Activated CD8-positive, alpha-beta T cell treated with anti-CD3 and anti-CD28 coated beads for 36 hours (primary cell): ENCODE results near the gene PGLYRP1. TPM values are rescaled to one million over a fixed set of nuclear protein-coding genes. Genes with fewer than 3 reads are reported as not detected.

Source experiments
- ATAC-seq: fragments of 200-7000 bp; cut with Tn5 transposase; one replicate; pipeline ENCODE4 v1.10.0; 2021; ENCODE audit warnings: mild to moderate bottlenecking, moderate library complexity
- CTCF ChIA-PET: fragments of 350-600 bp; sonication (Branson Sonifier 250); formaldehyde crosslinking; loops from one replicate; lab custom pipeline; 2021; ENCODE audit warnings: antibody characterized with exemption; lab: Charles Lee
- POLR2A ChIA-PET: fragments of 350-600 bp; sonication (Branson Sonifier 250); formaldehyde crosslinking; loops from one replicate; lab custom pipeline; 2021; ENCODE audit warnings: antibody characterized with exemption; lab: Charles Lee
- DNase-seq: peaks from one replicate; pipeline ENCODE4 v3.0.0-alpha.2; 2020
- H3K27ac Mint-ChIP-seq: one replicate; pipeline ENCODE4 v1.8.0; 2021; ENCODE audit warnings: mild to moderate bottlenecking, mixed read lengths
- H3K27me3 Mint-ChIP-seq: one replicate; pipeline ENCODE4 v1.8.0; 2021; ENCODE audit warnings: mixed read lengths
- H3K36me3 Mint-ChIP-seq: one replicate; pipeline ENCODE4 v1.8.0; 2021; ENCODE audit warnings: low read depth, mixed read lengths
- H3K4me1 Mint-ChIP-seq: one replicate; pipeline ENCODE4 v1.8.0; 2021; ENCODE audit warnings: low read depth, mixed read lengths
- H3K4me3 Mint-ChIP-seq: one replicate; pipeline ENCODE4 v1.8.0; 2021; ENCODE audit warnings: mild to moderate bottlenecking, moderate library complexity, mixed read lengths
- H3K9me3 Mint-ChIP-seq: one replicate; pipeline ENCODE4 v1.8.0; 2021; ENCODE audit warnings: mixed read lengths
- intact Hi-C: fragments of 100-400 bp; cut with micrococcal nuclease; formaldehyde crosslinking; loops from one replicate; pipeline ENCODE4 v1.10.0; 2022
- total RNA-seq, 2 experiments: library from RNA; stranded (reverse); gene quantifications; one replicate each; pipeline ENCODE4 v1.2.3, GENCODE V29; 2021
- TF ChIP-seq, protein P1 (sequence below): fragments of 200-600 bp; IDR thresholded peaks from one replicate; pipeline ENCODE4 v1.8.0; 2022; ENCODE audit warnings: antibody characterized with exemption, mild to moderate bottlenecking

Gene PGLYRP1
- total RNA-seq, 2 experiments from 2014 or later: not detected

GRCh38 chr19:46066471-46066870 is 43.6 kb upstream of the PGLYRP1 start:
- no peak for DNase-seq
- H3K27me3 Mint-ChIP-seq: peaks cover 48% of the 10 kb centered on the region
- CTCF ChIA-PET: no interaction called here
- no peak overlapping the region for H3K27ac Mint-ChIP-seq
- no peak for ATAC-seq
- POLR2A ChIA-PET: no interaction called here
- H3K9me3 Mint-ChIP-seq: no peaks in the 10 kb centered on the region
- TF ChIP-seq, protein P1, sequence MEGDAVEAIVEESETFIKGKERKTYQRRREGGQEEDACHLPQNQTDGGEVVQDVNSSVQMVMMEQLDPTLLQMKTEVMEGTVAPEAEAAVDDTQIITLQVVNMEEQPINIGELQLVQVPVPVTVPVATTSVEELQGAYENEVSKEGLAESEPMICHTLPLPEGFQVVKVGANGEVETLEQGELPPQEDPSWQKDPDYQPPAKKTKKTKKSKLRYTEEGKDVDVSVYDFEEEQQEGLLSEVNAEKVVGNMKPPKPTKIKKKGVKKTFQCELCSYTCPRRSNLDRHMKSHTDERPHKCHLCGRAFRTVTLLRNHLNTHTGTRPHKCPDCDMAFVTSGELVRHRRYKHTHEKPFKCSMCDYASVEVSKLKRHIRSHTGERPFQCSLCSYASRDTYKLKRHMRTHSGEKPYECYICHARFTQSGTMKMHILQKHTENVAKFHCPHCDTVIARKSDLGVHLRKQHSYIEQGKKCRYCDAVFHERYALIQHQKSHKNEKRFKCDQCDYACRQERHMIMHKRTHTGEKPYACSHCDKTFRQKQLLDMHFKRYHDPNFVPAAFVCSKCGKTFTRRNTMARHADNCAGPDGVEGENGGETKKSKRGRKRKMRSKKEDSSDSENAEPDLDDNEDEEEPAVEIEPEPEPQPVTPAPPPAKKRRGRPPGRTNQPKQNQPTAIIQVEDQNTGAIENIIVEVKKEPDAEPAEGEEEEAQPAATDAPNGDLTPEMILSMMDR: no peak
- H3K4me3 Mint-ChIP-seq: no peak overlapping the region
- H3K4me1 Mint-ChIP-seq: peaks cover 3% of the 10 kb centered on the region
- H3K36me3 Mint-ChIP-seq: no peaks in the 10 kb centered on the region
- intact Hi-C loops: no loop called here

DNA sequence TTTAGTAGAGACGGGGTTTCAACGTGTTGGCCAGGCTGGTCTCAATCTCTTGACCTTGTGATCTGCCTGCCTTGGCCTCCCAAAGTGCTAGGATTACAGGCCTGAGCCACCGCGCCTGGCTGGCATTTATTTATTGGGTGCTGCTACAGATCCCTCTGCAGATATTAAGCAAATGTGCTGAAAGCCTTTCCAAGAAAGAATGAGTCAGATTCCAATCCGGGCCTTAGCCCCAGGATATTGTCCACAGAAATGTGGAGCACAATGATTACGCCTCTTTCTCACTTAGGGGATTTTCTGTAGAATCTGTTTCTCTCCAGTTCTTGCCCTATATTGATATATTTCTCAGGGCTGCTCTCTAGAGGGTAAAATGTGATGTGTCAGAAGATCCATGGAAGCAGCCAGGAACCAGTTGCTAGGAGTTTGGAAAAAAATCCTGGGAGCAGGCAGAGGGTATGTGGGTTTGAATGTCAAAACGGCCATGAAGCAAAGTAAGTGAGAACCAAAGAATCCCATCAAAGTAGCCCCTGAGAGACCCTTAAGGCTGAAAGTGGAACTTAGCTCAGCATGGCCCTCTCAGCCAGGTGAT is 42.7 kb upstream of the PGLYRP1 start:
- Mint-ChIP-seq H3K27ac (no peak overlapping the region), H3K36me3 (no peaks in the 10 kb centered on the region), H3K27me3 (peaks cover 45% of the 10 kb centered on the region), H3K9me3 (no peaks in the 10 kb centered on the region), H3K4me3 (no peak overlapping the region), H3K4me1 (peaks cover 3% of the 10 kb centered on the region)
- ATAC-seq (no peak), DNase-seq (no peak)
- intact Hi-C loops: no loop called here
- TF ChIP-seq, protein P1: no peak
- POLR2A ChIA-PET: no interaction called here
- CTCF ChIA-PET: no interaction called here

DNA sequence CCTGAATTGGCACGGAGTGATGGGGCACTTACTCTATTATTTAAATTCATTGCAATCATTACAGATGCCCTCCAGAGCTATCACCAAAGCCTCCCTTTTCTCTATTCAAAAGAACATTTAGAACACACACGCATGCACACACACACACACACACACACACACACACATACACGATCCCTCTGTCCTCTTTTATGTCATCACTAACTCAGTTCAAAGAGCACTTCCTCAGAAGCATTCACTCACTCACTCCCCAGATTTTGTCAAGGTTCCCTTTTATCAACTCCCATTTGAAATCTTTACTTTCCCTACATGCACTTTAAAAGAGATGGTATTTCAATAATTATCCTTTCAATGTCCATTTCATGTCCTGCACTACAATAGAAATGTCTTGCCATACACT is 40.3 kb upstream of the PGLYRP1 start:
- intact Hi-C loops: no loop called here
- Mint-ChIP-seq H3K9me3 (peaks cover 6% of the 10 kb centered on the region), H3K4me1 (no peaks in the 10 kb centered on the region), H3K27me3 (peaks cover 44% of the 10 kb centered on the region), H3K36me3 (no peaks in the 10 kb centered on the region), H3K4me3 (no peak overlapping the region), H3K27ac (no peak overlapping the region)
- TF ChIP-seq, protein P1: no peak
- DNase-seq: no peak
- CTCF ChIA-PET: interaction anchor here (0.9 to 1.8 kb wide), 2 partner anchors 14 to 380 kb away, joined by 3 to 4 read pairs; no protein-coding TSS in a partner anchor
- ATAC-seq: no peak
- POLR2A ChIA-PET: no interaction called here

- H3K27me3 Mint-ChIP-seq: peaks cover 45% of the 10 kb centered on the region
- intact Hi-C loops: no loop called here
- CTCF ChIA-PET: interaction anchor here (1.4 kb wide), 1 partner anchor 15 kb away, joined by 5 read pairs; no protein-coding TSS in a partner anchor
These were observed 37.2 kb upstream of the PGLYRP1 start for GRCh38 chr19:46060012-46060411.

DNA sequence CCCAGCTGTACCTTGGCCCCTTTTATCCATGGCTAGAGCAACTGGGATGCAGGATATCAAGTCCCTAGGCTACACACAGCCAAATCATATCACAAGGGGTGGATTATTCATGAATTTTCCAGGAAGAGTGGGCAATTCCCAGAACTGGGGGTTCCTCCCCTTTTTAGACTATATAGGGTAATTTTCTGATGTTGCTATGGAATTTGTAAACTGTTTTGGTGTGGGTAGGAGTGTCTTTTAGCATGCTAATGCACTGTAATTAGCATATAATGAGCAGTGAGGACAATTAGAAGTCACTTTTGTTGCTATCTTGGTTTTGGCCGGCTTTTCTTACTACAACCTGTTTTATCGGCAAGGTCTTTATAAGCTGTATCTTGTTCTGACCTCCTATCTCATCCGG is 35.9 kb upstream of the PGLYRP1 start:
- DNase-seq (no peak), ATAC-seq (no peak)
- TF ChIP-seq, protein P1: no peak
- H3K4me1 Mint-ChIP-seq: no peaks in the 10 kb centered on the region
- POLR2A ChIA-PET: no interaction called here
- CTCF ChIA-PET: interaction anchor here (0.6 to 1.1 kb wide), 4 partner anchors 30 to 165 kb away, joined by 3 to 6 read pairs (median 3); no protein-coding TSS in a partner anchor
- H3K36me3 Mint-ChIP-seq: no peaks in the 10 kb centered on the region
- H3K27ac Mint-ChIP-seq: no peak overlapping the region
- peaks cover 43% of the 10 kb centered on the region for H3K27me3 Mint-ChIP-seq
- intact Hi-C loops: no loop called here
- H3K4me3 Mint-ChIP-seq: no peak overlapping the region
- H3K9me3 Mint-ChIP-seq: peaks cover 6% of the 10 kb centered on the region

More at GRCh38 chr19:46060012-46060411, 37.2 kb upstream of the PGLYRP1 start:
- Mint-ChIP-seq H3K4me1 (no peaks in the 10 kb centered on the region), H3K9me3 (peaks cover 6% of the 10 kb centered on the region), H3K36me3 (no peaks in the 10 kb centered on the region), H3K27ac (no peak overlapping the region), H3K4me3 (no peak overlapping the region)
- DNase-seq (no peak), ATAC-seq (no peak)
- POLR2A ChIA-PET: no interaction called here
- TF ChIP-seq, protein P1: no peak
